ENCODE measurements around the gene COL18A1.

Gene COL18A1

DNA sequence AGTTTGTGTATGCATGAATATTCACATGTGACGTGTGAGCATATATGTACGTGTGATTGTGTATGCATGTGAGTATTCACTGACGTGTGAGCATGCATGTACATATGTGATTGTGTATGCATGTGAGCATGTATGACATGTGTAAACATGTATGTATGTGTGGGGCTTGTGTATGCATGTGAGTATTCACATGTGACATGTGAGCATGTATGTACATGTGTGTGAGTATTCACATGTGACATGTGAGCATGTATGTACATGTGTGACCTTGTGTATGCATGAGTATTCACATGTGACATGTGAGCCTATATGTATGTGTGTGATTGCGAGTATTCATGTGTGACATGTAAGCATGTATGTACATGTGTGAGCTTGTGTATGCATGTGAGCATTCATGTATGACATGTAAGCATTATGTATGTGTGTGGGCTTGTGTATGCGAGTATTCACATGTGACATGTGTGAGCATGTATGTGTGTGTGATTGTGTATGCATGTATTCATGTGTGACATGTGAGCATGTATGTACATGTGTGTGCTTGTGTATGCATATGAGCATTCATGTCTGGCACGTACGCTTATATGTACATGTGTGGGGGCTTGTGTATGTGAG, 47.8 kb downstream of the COL18A1 start:
- DNase-seq (ENCODE audit: extremely low read depth in 1 of 2, low read depth in 1 of 2): no peak

DNA sequence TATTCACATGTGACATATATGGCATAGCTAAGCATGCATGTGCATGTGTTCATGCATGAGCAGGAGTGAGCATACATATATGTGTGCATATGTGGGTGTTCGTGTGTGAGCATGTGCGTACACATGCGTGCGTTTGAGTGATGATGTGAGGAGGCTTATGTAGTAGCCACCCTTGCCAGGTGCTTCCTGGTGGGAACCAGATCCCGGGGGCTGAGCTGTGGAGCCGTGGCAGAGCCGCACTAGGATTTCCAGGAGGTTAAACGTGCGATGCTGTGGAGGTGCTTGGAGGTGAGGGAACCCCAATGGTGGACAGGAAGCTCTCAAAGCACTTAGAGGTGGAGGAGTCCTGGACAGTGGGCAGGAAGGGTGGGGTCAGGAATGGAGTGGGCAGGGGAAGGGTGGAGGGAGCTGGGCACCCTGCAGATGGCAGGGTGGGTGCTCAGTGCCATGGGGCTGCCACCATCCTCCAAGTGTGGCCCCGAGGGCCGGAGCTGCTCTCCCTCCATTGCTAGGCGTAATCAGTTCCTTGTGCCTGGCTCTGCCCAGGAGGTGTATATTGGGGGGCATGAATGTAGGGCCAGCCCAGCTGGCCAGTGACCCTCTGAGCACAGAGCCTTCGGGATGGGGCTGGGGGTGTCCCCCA, 48.5 kb downstream of the COL18A1 start:
- no peak for DNase-seq (ENCODE audit: extremely low read depth in 1 of 2, low read depth in 1 of 2)

DNA sequence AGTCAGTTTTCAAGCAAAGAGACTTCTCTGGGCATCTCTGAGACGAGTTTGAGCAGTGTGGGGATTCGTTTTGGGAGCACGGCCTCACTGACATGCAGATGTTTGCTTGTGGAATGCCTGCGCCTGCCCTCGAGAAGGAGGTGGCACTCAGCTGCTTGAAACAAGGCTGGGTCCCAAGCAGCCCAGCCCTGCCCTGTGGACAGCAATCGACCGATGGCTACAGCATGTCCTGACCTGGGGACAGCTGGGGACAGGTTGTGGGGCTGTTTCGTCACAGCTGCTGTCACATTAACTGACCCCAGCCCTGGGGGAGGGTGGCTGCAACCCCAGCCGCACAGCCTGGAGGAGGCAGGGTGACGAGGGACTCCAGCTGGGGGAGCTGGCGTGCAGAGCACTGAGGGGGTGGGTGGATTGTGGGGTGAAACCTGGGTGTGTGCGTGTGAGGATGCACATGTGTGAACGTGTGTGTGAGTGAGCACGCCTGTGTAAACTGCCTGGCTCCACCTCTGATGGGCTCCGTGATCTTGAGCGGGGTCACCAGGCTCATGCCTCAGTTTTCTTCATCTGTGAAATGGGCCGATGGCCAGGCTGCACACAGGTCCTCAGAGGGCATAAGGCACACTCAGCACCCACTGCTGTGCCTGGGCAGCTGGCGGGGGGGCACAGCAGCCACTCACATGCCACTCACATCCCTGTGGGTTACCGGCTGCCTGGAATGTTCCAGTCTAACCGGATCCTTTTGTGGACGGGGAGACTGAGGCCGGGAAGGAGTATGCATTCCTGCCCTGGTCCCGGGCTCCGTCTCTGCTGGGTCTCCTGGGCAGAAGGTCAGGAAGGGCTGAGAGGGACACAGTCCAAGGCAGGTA, 49.3 kb downstream of the COL18A1 start:
- no peak for DNase-seq (ENCODE audit: extremely low read depth in 1 of 2, low read depth in 1 of 2)

DNA sequence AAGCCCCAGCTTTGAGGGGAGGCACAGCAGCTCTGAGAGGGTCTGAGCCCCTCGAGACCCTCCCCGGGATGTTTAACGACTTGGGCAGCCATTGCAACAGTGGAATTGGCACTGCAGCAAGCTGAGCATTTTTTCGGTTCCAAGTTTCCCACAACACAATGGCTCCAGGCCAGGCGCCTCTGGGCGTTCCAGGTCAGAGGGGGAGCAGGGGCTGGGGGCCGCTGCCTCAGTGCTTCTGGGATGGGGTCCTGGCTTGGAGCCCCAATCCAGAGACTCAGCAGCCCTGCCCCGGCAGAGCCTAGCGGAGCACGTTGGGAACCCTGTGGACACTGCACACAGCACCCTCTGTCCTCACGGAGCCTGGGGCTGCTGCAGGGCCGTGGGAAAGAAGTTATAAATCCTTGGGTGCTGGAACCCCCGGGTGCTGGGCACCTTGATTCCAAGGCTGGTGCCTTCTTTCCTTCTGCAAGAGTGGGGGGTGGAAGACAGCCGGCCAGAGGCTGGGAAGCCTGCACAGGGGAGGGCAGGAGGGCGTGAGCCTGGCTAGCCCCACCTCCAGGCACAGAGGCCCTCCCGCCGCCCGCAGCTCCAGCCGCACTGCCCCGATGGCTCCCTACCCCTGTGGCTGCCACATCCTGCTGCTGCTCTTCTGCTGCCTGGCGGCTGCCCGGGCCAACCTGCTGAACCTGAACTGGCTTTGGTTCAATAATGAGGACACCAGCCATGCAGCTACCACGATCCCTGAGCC, 50.1 kb downstream of the COL18A1 start:
- no peak for DNase-seq (ENCODE audit: extremely low read depth in 1 of 2, low read depth in 1 of 2)

DNA sequence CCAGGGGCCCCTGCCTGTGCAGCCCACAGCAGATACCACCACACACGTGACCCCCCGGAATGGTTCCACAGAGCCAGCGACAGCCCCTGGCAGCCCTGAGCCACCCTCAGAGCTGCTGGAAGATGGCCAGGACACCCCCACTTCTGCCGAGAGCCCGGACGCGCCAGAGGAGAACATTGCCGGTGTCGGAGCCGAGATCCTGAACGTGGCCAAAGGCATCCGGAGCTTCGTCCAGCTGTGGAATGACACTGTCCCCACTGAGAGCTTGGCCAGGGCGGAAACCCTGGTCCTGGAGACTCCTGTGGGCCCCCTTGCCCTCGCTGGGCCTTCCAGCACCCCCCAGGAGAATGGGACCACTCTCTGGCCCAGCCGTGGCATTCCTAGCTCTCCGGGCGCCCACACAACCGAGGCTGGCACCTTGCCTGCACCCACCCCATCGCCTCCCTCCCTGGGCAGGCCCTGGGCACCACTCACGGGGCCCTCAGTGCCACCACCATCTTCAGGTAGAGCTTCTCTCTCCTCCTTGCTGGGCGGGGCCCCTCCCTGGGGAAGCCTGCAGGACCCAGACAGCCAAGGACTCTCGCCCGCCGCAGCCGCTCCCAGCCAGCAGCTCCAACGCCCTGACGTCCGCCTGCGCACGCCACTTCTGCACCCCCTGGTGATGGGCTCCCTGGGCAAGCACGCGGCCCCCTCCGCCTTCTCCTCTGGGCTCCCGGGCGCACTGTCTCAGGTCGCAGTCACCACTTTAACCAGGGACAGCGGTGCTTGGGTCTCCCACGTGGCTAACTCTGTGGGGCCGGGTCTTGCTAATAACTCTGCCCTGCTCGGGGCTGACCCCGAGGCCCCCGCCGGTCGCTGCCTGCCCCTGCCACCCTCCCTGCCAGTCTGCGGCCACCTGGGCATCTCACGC, 51.0 kb downstream of the COL18A1 start:
- DNase-seq (ENCODE audit: extremely low read depth in 1 of 2, low read depth in 1 of 2): no peak

DNA sequence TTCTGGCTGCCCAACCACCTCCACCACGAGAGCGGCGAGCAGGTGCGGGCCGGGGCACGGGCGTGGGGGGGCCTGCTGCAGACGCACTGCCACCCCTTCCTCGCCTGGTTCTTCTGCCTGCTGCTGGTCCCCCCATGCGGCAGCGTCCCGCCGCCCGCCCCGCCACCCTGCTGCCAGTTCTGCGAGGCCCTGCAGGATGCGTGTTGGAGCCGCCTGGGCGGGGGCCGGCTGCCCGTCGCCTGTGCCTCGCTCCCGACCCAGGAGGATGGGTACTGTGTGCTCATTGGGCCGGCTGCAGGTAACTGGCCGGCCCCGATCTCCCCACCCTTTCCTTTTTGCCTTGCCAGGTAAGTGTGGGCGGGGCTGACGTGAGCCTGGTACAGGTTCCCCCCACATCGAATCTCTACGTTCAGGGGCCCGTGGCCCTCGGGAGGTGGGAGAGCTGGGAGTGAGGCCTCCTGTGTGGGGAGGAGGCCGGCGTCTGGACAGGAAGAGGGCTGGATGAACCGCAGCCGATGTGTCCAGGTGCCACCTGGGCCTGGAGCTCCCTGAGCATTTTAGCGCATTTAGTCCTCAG, 51.7 kb downstream of the COL18A1 start:
- DNase-seq (ENCODE audit: extremely low read depth in 1 of 2, low read depth in 1 of 2): no peak

DNA sequence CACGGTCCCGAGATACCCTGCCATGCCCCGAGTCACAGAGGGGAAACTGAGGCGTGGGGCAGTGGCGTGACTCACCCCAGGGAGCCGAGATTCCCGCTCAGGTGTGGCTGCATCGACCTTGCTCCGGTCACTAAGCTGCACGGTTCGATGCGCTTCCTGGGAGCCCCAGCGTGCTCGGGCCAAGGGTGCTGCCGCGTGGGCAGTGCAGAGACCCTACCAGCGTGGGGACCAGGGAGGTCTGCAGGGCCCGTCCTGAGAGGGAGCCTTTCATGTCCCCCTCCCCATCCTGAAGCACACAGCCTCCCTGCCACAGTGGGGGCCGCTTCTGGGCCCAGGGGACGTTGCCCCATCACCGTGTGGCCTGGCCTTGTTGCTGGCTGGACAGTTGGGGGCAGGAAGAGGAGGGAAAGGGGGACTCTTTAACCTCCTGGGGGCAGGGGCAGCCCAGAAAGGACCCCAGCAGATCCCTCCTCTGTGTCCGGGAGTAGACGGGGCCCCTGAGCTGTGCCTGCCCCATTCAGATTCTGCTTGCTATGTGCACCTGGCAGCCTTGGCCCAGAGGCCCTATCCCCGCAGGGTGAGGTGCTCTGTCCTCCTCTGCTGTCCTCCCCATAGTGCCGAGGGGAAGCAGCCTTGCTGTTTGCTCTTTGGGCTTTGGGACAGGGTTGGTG, 52.3 kb downstream of the COL18A1 start:
- no peak for DNase-seq (ENCODE audit: extremely low read depth in 1 of 2, low read depth in 1 of 2)

DNA sequence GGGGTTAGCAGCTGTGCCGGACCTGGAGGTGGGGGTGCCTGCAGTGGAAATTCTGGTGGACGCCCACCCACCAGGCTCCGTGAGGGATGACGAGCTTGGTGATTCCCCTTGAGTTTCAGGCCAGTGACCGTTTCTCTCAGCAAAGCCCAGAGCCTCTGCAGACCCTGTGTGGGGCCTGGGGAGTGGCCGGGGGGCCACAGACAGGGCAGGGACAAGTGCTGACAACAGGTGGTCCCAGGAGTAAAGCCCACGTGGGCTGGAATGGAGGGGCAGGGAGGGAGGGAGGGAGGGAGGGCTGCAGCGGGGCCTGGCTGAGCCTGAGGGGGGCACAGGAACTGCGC, 52.8 kb downstream of the COL18A1 start:
- DNase-seq (ENCODE audit: extremely low read depth in 1 of 2, low read depth in 1 of 2): no peak

DNA sequence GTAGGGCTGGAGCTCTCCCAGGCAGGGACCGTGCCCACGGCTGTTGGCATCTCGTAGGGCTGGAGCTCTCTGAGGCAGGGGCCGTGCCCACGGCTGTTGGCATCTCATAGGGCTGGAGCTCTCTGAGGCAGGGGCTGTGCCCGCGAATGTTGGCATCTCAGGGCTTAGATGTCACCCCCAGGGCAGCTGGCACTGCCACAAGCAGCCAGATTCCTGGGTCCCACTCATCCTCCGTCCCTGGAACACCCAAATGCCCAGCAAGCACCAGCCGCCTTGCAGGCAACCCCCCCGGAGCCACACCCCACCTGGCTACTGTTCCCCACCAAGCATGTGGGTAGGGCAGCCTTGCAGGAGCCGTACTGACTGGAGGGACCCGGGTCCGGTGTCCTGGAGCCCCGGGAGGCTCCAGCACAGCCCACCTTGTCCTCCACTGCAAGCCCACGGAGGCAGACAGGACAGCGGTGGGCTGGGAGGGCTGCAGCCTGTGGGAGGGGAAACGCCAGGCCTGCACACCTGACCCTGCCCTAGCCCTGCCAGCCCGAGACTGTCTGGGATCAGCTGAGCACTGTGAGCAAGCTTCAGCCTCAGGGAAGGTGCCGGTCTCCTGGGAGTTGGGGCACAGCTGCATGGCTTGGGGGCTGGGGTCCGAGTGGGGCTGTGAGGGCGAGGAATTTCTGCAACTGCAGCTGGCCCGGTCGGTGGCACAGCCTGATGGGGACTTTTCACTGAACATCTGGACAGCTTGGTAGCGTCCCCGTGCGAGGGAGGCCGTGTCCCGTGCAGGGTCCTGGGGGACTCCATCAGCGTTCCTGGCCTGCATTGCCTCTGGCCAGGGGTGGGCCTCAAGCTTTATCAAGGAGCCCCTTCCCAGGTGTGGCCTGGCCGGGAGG, 53.6 kb downstream of the COL18A1 start:
- DNase-seq (ENCODE audit: extremely low read depth in 1 of 2, low read depth in 1 of 2): no peak

DNA sequence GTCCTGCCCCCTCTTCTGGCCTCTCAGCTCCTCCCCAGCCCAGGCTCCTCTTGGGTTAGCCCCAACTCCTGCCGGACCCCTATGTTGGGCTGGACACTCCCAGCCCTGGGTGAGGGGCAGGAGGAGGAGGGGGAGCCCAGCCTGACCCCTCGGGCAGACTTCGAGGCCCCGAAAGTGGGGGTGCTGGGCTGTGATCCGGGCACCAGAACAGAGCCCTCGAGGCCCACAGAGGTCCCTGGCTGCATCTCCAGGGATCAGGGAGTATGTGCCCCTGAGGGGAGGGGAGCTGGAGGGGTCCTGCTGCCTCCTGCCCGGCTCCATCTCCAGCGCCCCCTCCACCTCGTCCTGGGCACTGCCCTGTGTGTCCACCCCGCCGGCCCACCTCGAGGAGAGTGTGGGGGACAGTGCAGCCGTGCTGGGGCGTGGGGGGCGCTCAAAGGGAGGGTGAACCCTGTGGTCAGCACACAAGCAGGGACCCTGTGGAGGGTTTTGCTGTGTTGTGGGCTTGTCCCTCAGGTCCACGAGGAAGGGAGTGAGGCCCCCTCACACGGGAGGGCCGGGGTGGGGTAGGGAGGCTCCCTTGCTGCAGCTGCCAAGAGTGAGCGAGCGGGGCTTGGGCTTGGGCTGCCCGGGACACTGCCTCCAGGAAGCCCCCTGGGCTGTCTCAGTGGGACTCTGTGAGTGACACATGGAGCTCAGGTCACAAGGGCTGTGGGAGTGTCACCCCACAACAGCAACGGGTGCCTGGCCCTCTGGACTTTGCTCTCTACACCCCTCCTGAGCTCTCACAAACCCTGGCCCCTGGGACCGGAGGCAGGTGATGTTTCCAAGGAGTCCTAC, 54.4 kb downstream of the COL18A1 start:
- DNase-seq (ENCODE audit: extremely low read depth in 1 of 2, low read depth in 1 of 2): no peak

DNA sequence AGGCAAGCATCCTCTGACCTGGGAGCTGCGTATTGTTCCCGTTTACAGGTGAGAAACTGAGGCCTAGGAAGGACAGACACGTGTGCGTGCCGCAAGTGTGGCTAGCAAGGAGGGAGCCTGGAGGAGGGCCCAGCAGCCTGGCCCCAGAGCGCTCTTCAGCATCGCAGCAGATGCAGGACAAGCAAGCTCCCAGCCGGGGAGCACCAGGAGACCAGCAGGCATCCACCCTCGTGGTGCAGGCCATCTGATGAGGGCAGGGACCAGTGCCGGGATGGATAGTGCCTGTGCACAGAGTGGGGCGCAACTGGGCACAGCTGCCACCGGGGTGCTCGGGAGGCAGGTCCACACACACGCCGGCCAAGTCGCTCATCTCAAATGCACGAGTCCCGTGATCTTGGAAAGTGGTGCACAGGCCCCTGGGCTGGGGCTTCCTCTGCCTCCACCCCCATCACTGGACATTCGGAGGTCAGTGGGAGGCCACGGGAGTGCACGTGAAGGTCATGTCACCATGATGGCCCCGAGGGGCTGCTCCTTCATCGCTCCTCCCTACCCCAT, 55.1 kb downstream of the COL18A1 start:
- no peak for DNase-seq (ENCODE audit: extremely low read depth in 1 of 2, low read depth in 1 of 2)

DNA sequence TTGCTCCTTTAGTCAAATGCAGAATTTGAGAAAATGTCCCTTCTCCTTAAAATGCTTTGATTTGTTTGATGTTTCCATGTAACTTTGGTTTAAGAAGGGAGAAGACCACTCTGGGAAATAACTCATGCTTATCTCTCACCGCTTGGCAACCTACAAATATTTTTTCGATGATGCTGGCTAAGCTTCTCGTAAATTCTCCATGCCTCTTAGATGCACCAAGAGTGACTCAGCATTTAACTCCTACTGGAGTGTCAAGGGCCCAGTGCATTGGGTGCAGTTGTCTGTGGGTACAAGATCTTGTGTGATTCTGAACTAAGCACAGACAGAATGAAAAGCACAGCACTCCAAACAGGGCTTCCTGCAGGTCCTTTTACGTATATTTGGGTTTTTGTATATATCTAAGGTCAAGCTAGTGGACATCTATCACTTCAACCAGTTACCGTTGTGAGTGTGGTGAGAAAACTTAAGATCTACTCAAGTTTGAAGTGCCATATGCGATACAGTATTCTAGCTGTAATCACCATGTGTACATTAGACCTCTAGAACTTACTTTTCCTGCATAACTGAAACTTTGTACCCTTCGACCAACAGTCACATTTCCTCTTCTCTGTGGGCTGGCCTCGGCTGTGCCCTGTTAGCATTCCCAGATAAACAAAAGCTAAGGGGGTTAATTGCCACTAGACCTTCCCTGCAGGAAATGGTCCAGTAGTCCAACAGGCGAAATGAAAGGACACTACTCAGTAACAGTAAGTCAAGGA, 55.8 kb downstream of the COL18A1 start:
- DNase-seq (ENCODE audit: extremely low read depth in 1 of 2, low read depth in 1 of 2): no peak

DNA sequence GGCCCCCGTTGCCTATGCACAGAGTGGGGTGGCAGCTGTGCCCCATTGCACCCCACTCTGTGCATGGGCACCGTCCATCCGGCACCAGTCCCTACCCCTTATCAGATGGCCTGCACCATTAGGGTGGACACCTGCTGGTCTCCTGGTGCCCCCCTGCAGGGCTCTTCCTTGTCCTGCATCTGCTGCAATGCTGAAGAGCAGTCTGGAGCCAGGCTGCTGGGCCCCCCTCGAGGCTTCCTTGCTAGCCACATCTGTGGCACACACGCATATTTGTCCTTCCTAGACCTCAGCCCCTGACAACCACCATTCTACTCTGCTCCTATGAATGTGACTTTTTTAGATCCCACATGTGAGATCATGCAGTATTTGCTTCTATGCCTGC, 56.4 kb downstream of the COL18A1 start:
- DNase-seq (ENCODE audit: extremely low read depth in 1 of 2, low read depth in 1 of 2): no peak

DNA sequence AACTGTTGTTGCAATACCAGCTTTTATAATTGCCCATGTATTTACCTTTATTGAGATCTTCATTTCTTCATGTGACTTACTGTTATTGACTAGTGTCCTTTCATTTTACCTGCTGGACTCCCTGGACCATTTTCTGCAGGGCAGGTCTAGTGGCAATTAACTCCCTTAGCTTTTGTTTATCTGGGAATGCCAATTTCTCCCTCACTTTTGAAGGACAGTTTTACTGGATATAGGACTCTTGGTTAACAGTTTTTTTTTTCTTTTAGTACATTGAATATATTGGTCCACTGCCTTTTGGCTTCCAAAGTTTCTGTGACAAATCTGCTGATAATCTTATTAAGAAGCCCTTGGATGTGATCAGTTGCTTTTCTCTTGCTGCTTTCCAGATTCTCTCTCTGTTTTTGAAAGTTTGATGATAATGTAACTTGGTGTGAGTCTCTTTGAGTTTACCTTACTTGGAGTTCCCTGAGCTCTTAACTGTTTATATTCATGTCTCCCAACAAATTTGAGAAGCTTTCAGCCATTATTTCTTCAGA, 56.9 kb downstream of the COL18A1 start:
- DNase-seq (ENCODE audit: extremely low read depth in 1 of 2, low read depth in 1 of 2): no peak

DNA sequence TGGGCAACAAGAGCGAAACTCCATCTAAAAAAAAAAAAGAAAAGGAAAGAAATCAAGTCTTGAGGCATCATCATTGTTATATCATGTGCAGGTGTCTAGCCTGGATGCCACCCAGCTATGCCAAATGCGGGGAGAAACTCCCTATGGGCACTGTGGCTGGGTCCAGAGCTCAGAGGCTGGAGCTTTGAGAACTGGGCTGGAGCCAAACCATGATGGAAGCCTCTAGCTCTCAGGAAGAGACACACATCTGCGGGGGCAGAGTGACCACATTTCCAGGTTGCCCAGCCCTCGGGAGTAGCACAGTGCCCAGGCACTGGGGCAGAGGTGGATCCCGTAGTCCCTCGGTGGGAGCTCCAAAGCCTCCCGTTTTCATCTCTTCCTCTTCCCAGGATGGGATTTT, 58.9 kb downstream of the COL18A1 start:
- DNase-seq (ENCODE audit: extremely low read depth in 1 of 2, low read depth in 1 of 2): no peak

DNA sequence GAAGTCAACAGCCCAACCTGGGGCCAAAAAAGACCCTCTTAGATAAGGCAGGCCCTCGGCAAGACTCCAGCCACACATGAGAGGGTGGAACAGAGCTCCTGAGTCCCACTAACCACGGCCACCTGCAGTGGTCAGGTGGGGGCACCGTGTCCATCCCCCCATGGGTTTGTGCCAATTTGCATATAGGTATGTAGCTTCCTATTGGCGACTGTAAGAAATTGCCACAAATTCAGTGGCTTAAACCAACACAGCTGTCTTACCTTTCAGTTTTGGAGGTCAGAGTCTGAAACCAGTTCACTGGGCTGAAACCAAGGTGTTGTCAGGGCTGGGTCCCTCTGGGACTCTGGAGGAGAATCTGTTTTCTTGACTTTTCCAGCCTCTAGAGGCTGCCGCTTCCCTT, 59.3 kb downstream of the COL18A1 start:
- no peak for DNase-seq (ENCODE audit: extremely low read depth in 1 of 2, low read depth in 1 of 2)

All from stimulated activated CD8-positive, alpha-beta memory T cell treated with anti-CD3 and anti-CD28 coated beads, Interleukin-7, amount 100 ng/mL, for 48 hours (primary cell).